Measurements from ENCODE around the gene PCCA.

GRCh38 chr13:100483139-100483538 is 394.2 kb downstream of the PCCA start:
- TF ChIP-seq ARNTL (CRISPR knock-in tag; IDR thresholded peaks at IDR 0.05; ENCODE audit: borderline replicate concordance, low read depth) (no peak), ZNF565 (CRISPR knock-in tag; conservative IDR thresholded peaks at IDR 0.05; ENCODE audit: low read depth) (no peak)

Measured in SK-N-SH treated with all-trans-retinoic acid at 6 μM for 48 hours (cell line).